GM12878 (cell line): Measurements from ENCODE around the gene LNPK. TPM values are rescaled to one million over a fixed set of nuclear protein-coding genes. Genes with fewer than 3 reads are reported as not detected.
"Not testable (repeated sequence)": the region's sequence is repeated elsewhere in the genome, so short reads cannot be mapped to it uniquely, and the experiment has no call there.

ENCODE experiments used
- ATAC-seq: fragments of 200-7000 bp; cut with Tn5 transposase; 3 replicates; pipeline ENCODE4 v1.9.1; 2020; ENCODE audit warnings: mild to moderate bottlenecking, moderate library complexity
- BruUV-seq: library from RNA; stranded (reverse); fragments of 400-500 nt; replicated peaks from 2 replicates; lab custom pipeline; 2021; lab: Mats Ljungman, UMichigan
- CTCF ChIA-PET: fragments of 300-600 bp; sonication (Branson Sonifier 250); formaldehyde crosslinking; extraction: SDS; loops from one replicate; lab custom pipeline; 2021; ENCODE audit warnings: inconsistent platforms; lab: Yijun Ruan, JAX
- POLR2A ChIA-PET: fragments of 350-600 bp; formaldehyde crosslinking; extraction: SDS; loops from one replicate; lab custom pipeline; 2021; ENCODE audit warnings: inconsistent platforms; lab: Charles Lee
- RAD21 ChIA-PET: fragments of 300-600 bp; sonication (Branson Sonifier 250); formaldehyde crosslinking; loops from one replicate; lab custom pipeline; 2023; ENCODE audit warnings: antibody characterized with exemption; ENCODE audit not compliant: unreplicated experiment; lab: Charles Lee
- SMC1A ChIA-PET: fragments of 300-600 bp; sonication (Branson Sonifier 250); formaldehyde crosslinking; loops from one replicate; lab custom pipeline; 2023; ENCODE audit not compliant: unreplicated experiment, uncharacterized antibody; lab: Charles Lee
- DNase-seq: peaks from one replicate; pipeline ENCODE4 v3.0.0-alpha.2; 2011; ENCODE audit warnings: low read depth, low spot score
- FAIRE-seq: peaks from 3 replicates; lab custom pipeline; 2011; peaks lifted over from hg19 to GRCh38; lab: Jason Lieb, UNC
- H2AFZ ChIP-seq: 2 replicates; pipeline ENCODE4 v1.6.0; 2011; ENCODE audit warnings: low read depth, low read length, control low read depth; ENCODE audit not compliant: control insufficient read depth
- H3K27ac ChIP-seq: 2 replicates; pipeline ENCODE4 v1.5.1; 2011; ENCODE audit warnings: control low read depth; ENCODE audit not compliant: control insufficient read depth, insufficient read depth
- H3K27me3 ChIP-seq, 2 experiments: replicated peaks in 1 of 2; 2 replicates each; pipeline versions ENCODE4 v1.6.0 to v1.6.1; 2011; ENCODE audit warnings: low read length in 1 of 2; ENCODE audit not compliant: control insufficient read depth in 2 of 2, insufficient read depth in 2 of 2
- H3K36me3 ChIP-seq, 2 experiments: 2 replicates each; pipeline ENCODE4 v1.5.1; 2011; ENCODE audit warnings: low read length in 1 of 2; ENCODE audit not compliant: control insufficient read depth in 2 of 2, insufficient read depth in 2 of 2
- H3K4me1 ChIP-seq: 2 replicates; pipeline ENCODE4 v1.6.1; 2011; ENCODE audit warnings: mild to moderate bottlenecking, low read length, moderate library complexity, mixed read lengths; ENCODE audit not compliant: control insufficient read depth, insufficient read depth
- H3K4me2 ChIP-seq: 2 replicates; pipeline ENCODE4 v1.6.0; 2011; ENCODE audit warnings: control low read depth; ENCODE audit not compliant: control insufficient read depth, insufficient read depth
- H3K4me3 ChIP-seq: fragments of 200-600 bp; sonication (generic); 2 replicates; pipeline ENCODE4 v1.5.1; 2016
- H3K79me2 ChIP-seq: 2 replicates; pipeline ENCODE4 v1.6.0; 2011; ENCODE audit warnings: low read length; ENCODE audit not compliant: control insufficient read depth, insufficient read depth
- H3K9ac ChIP-seq: 2 replicates; pipeline ENCODE4 v1.8.0; 2011; ENCODE audit warnings: low read length, control low read depth, mixed read lengths; ENCODE audit not compliant: control insufficient read depth, insufficient read depth
- H3K9me3 ChIP-seq: replicated peaks from 3 replicates; pipeline ENCODE4 v1.5.1; 2011; ENCODE audit warnings: mild to moderate bottlenecking, low read length; ENCODE audit not compliant: control insufficient read depth, insufficient read depth
- H4K20me1 ChIP-seq: 2 replicates; pipeline ENCODE4 v1.6.0; 2011; ENCODE audit not compliant: control insufficient read depth, insufficient read depth
- HDGF ChIP-seq: fragments of 450-650 bp; IDR thresholded peaks from 2 replicates; pipeline ENCODE4 v1.6.1; 2016; ENCODE audit warnings: antibody characterized with exemption
- WGBS: methylation state at CpG from one replicate; pipeline ENCODE4 v1.1.6; 2016; ENCODE audit warnings: low lambda C conversion rate; ENCODE audit not compliant: insufficient replicate concordance, insufficient coverage; ENCODE audit errors: missing lambda C conversion rate; 5-methylcytosine and 5-hydroxymethylcytosine counted together
- in situ Hi-C: fragments of 300-500 bp; cut with MboI; formaldehyde crosslinking; loops from 9 replicates; pipeline ENCODE4 v1.14.3; 2018; ENCODE audit warnings: mixed read lengths
- intact Hi-C: fragments of 100-400 bp; cut with micrococcal nuclease; formaldehyde crosslinking; loops from one replicate; pipeline ENCODE4 v1.14.2; 2022; ENCODE audit not compliant: unreplicated experiment
- polyA plus RNA-seq, 11 experiments: library from polyadenylated mRNA; depleted of rRNA in 4 of 11; unstranded in 6 of 11; stranded (reverse) in 5 of 11; fragments of >200 nt; fragmentation: Nextera tagmentation in 4 of 11; fragmentation: Illumina TruSeq in 1 of 11; extraction: Ambion mirVana in 4 of 11; extraction: Trizol in 1 of 11; gene quantifications; 1 replicate in 1 of 11; 2 replicates in 10 of 11; pipeline versions ENCODE4 v1.2.1 to v1.2.3, GENCODE V29; 2011 to 2016; ENCODE audit warnings: inconsistent platforms in 2 of 11, missing spikeins in 2 of 11, low read depth in 1 of 11
- total RNA-seq, 4 experiments: library from RNA; depleted of rRNA in 3 of 4; stranded (reverse); fragments of >200 nt in 3 of 4; fragmentation: Illumina TruSeq in 1 of 4; extraction: Trizol in 1 of 4; gene quantifications; 2 replicates each; pipeline versions ENCODE4 v1.2.1 to v1.2.3, GENCODE V29; 2013 to 2021

The LNPK gene
- total and polyA plus RNA-seq, 10 of the 15 experiments (the other 5 are each of a cell fraction or from before 2014, with no cell fraction given) = 3.2 to 30.0 (median 15.6) TPM

DNA sequence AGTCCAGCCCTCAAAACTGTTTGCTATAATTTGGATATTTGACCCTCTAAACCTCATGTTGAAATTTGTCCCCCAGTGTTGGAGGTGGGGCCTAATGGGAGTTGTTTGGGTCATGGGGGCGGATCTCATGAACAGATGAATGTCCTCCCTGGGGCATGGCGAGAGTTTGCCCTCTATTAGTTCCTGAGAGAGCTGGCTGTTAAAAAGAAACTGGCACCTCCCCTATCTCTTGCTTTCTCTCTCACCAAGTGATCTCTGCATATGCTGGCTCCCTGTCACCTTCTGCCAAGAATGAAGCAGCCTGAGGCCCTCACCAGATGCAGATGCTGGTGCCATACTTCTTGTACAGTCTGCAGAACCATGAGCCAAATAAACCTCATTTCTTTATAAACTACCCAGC, 12.0 kb downstream of the LNPK start:
- H3K9me3 ChIP-seq = no peaks in the 10 kb centered on the region
- ATAC-seq = no peak
- intact Hi-C loops = no loop called here
- no peaks in the 10 kb centered on the region for H3K27me3 ChIP-seq
- in situ Hi-C loops = no loop called here
- H3K4me1 ChIP-seq = no peaks in the 10 kb centered on the region
- no peak overlapping the region for H3K4me2 ChIP-seq
- POLR2A ChIA-PET = no interaction called here
- H3K4me3 ChIP-seq = no peak overlapping the region
- WGBS = 100% methylated on average over 2 of the region's 2 CpGs
- no peak overlapping the region for H2AFZ ChIP-seq
- no peaks in the 10 kb centered on the region for H3K79me2 ChIP-seq
- no peak overlapping the region for H3K9ac ChIP-seq
- no peak for DNase-seq
- CTCF ChIA-PET = no interaction called here
- peaks cover 0 to 4% of the 10 kb centered on the region in 2 experiments; a peak in 1 of 4 replicates for H3K36me3 ChIP-seq
- TF ChIP-seq HDGF = no peak
- FAIRE-seq = no peak
- no peaks in the 10 kb centered on the region for H4K20me1 ChIP-seq
- SMC1A ChIA-PET = interaction anchor here (0.9 to 1.7 kb wide), 3 partner anchors 8 to 11 kb away, joined by 3 to 6 read pairs (median 4); no protein-coding TSS in a partner anchor
- no TSS peak for BruUV-seq
- RAD21 ChIA-PET = no interaction called here
- no peak overlapping the region for H3K27ac ChIP-seq

DNA sequence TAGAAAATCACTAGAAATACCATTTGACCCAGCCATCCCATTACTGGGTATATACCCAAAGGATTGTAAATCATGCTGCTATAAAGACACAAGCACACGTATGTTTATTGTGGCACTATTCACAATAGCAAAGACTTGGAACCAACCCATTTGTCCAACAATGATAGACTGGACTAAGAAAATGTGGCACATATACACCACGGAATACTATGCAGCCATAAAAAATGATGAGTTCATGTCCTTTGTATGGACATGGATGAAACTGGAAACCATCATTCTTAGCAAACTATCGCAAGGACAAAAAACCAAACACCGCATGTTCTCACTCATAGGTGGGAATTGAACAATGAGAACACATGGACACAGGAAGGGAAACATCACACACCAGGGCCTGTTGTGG, 14.9 kb downstream of the LNPK start:
- CTCF ChIA-PET, RAD21 ChIA-PET, POLR2A ChIA-PET, H3K9ac ChIP-seq, H3K4me3 ChIP-seq, DNase-seq, SMC1A ChIA-PET, intact Hi-C loops, H3K36me3 ChIP-seq, H3K27me3 ChIP-seq, H3K27ac ChIP-seq, H3K79me2 ChIP-seq, ATAC-seq, H4K20me1 ChIP-seq, H3K9me3 ChIP-seq, FAIRE-seq, in situ Hi-C loops, H3K4me1 ChIP-seq, H2AFZ ChIP-seq, BruUV-seq, H3K4me2 ChIP-seq: not testable (repeated sequence)
- 89% methylated on average over 4 of the region's 4 CpGs for WGBS
